Spleen (tissue), 11 donors: ENCODE data around the gene FRMPD2. TPM values are rescaled to one million over a fixed set of nuclear protein-coding genes. Genes with fewer than 3 reads are reported as not detected.
A peak's percentile ranks its signal among the peaks of the same experiment; 100 is the strongest.

Experiments used
- DNase-seq: peaks from one replicate; pipeline ENCODE4 v3.0.0-alpha.2; 2020
- H3K27ac ChIP-seq, 8 donors: fragments of 200-600 bp; sonication (generic) in 7 of 8; 1 replicate in 4 of 8; 2 replicates in 4 of 8; pipeline versions ENCODE4 v1.5.0 to v1.8.0; 2016 to 2021; ENCODE audit warnings: inconsistent platforms in 4 of 8, mild to moderate bottlenecking in 4 of 8, moderate library complexity in 1 of 8
- H3K27me3 ChIP-seq, 7 donors: fragments of 200-600 bp; sonication (generic) in 6 of 7; replicated peaks in 1 of 7; 1 replicate in 4 of 7; 2 replicates in 3 of 7; pipeline versions ENCODE4 v1.5.0 to v1.8.0; 2016 to 2021; ENCODE audit warnings: inconsistent platforms in 3 of 7, mild to moderate bottlenecking in 1 of 7
- H3K36me3 ChIP-seq, 6 donors: fragments of 200-600 bp; sonication (generic) in 5 of 6; 1 replicate in 4 of 6; 2 replicates in 2 of 6; pipeline versions ENCODE4 v1.5.0 to v1.8.0; 2016 to 2021; ENCODE audit warnings: inconsistent platforms in 2 of 6
- H3K4me1 ChIP-seq, 6 donors: fragments of 200-600 bp; sonication (generic) in 5 of 6; 1 replicate in 3 of 6; 2 replicates in 3 of 6; pipeline versions ENCODE4 v1.5.0 to v1.8.0; 2016 to 2021; ENCODE audit warnings: inconsistent platforms in 3 of 6
- H3K4me3 ChIP-seq, 8 donors: fragments of 200-600 bp; sonication (generic) in 7 of 8; 1 replicate in 4 of 8; 2 replicates in 4 of 8; pipeline versions ENCODE4 v1.5.0 to v1.8.0; 2016 to 2021; ENCODE audit warnings: inconsistent platforms in 4 of 8, mild to moderate bottlenecking in 4 of 8, moderate library complexity in 2 of 8
- H3K9me3 ChIP-seq, 8 donors: fragments of 200-600 bp; sonication (generic) in 7 of 8; 1 replicate in 4 of 8; 2 replicates in 4 of 8; pipeline versions ENCODE4 v1.5.0 to v1.8.0; 2016 to 2021; ENCODE audit warnings: inconsistent platforms in 4 of 8
- POLR2A ChIP-seq, 3 donors: fragments of 450-650 bp; IDR thresholded peaks; one replicate each; pipeline ENCODE4 v1.5.1; 2017; ENCODE audit warnings: antibody characterized with exemption in 3 of 3, mild to moderate bottlenecking in 1 of 3
- POLR2AphosphoS5 ChIP-seq, 3 donors: sonication (generic); formaldehyde crosslinking; IDR thresholded peaks; one replicate each; pipeline ENCODE4 v1.5.1; 2017; ENCODE audit warnings: antibody characterized with exemption in 3 of 3
- WGBS, 5 donors: extraction: QIAGEN DNeasy Blood & Tissue Kit in 3 of 5; methylation state at CpG; one replicate each; pipeline versions ENCODE4 v1.1.5 to v1.1.7; 2013 to 2018; 5-methylcytosine and 5-hydroxymethylcytosine counted together
- intact Hi-C: fragments of 100-400 bp; cut with DNase I; formaldehyde crosslinking; loops from one replicate; pipeline ENCODE4 v1.15.0; 2023; ENCODE audit warnings: low total_unique reads
- polyA plus RNA-seq, 3 donors: library from polyadenylated mRNA; stranded (reverse); fragments of 200-250 nt; gene quantifications; one replicate each; pipeline ENCODE4 v1.2.1, GENCODE V29; 2013
- total RNA-seq, 7 donors: library from RNA; depleted of rRNA in 3 of 7; stranded (reverse); fragments of >200 nt in 3 of 7; fragmentation: NEBNext Ultra II Directional in 4 of 7; extraction: Animal tissue kit (Norgen Biotek cat#: 25700) in 4 of 7; gene quantifications; one replicate each; pipeline versions ENCODE4 v1.1.0 to v1.2.1, GENCODE V29; 2016 to 2021
- TF ChIP-seq, protein P1 (sequence below), 11 experiments: fragments of 200-600 bp in 7 of 11; fragments of 450-650 bp in 4 of 11; sonication (generic) in 4 of 11; IDR thresholded peaks in 8 of 11; conservative IDR thresholded peaks in 3 of 11; 1 replicate in 7 of 11; 2 replicates in 4 of 11; pipeline versions ENCODE4 v1.4.0 to v1.8.0; 2016 to 2021; ENCODE audit warnings: antibody characterized with exemption in 11 of 11, inconsistent platforms in 4 of 11, mild to moderate bottlenecking in 1 of 11
- donor health status: healthy with polysubstance abuse.
- donor health status: DM: no; HTN: no; CAD: no; lungs with moderate emphysema.
- donor health status: DM: no; HTN: no; CAD: no.
- donor health status: Bipolar disorder and iron deficiency.
- donor health status: healthy.
- donor health status: DM: no; HTN: no; CAD: no.
- donor health status: DM: yes; HTN: yes; CAD: no.

The FRMPD2 gene
- total and polyA plus RNA-seq, 10 donors, result 0.33 TPM; not detected in 9

- TF ChIP-seq, protein P1, sequence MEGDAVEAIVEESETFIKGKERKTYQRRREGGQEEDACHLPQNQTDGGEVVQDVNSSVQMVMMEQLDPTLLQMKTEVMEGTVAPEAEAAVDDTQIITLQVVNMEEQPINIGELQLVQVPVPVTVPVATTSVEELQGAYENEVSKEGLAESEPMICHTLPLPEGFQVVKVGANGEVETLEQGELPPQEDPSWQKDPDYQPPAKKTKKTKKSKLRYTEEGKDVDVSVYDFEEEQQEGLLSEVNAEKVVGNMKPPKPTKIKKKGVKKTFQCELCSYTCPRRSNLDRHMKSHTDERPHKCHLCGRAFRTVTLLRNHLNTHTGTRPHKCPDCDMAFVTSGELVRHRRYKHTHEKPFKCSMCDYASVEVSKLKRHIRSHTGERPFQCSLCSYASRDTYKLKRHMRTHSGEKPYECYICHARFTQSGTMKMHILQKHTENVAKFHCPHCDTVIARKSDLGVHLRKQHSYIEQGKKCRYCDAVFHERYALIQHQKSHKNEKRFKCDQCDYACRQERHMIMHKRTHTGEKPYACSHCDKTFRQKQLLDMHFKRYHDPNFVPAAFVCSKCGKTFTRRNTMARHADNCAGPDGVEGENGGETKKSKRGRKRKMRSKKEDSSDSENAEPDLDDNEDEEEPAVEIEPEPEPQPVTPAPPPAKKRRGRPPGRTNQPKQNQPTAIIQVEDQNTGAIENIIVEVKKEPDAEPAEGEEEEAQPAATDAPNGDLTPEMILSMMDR (IDR thresholded peaks at IDR 0.05 in 8 of 11, conservative IDR thresholded peaks at IDR 0.05 in 3 of 11), result no peak
- no peak for TF ChIP-seq POLR2AphosphoS5 (IDR thresholded peaks at IDR 0.05)
- TF ChIP-seq POLR2A (IDR thresholded peaks at IDR 0.05), result no peak
- 85 to 100% (median 93%) methylated on average over 1 of the region's 1 CpG for WGBS, 5 donors
- Histone ChIP-seq H3K4me1 (no peaks in the 10 kb centered on the region), H3K36me3 (no peaks in the 10 kb centered on the region), H3K4me3 (no peak overlapping the region), H3K27ac (no peak overlapping the region), H3K9me3 (peaks cover 0 to 11% (median 0%) of the 10 kb centered on the region in 8 donors), H3K27me3 (no peaks in the 10 kb centered on the region)
- no peak for DNase-seq
- intact Hi-C loops, result no loop called here
Observed at GRCh38 chr10:48258105-48258504, 16.4 kb downstream of the FRMPD2 start.

- peaks cover 0 to 11% (median 0%) of the 10 kb centered on the region in 8 donors for H3K9me3 ChIP-seq
- no peak overlapping the region for H3K27ac ChIP-seq
- 81 to 89% (median 87%) methylated on average over 3 of the region's 3 CpGs for WGBS, 5 donors
- H3K4me1 ChIP-seq, result no peaks in the 10 kb centered on the region
- H3K4me3 ChIP-seq, result no peak overlapping the region
- intact Hi-C loops, result no loop called here
- no peak for DNase-seq
- TF ChIP-seq, protein P1 (IDR thresholded peaks at IDR 0.05 in 8 of 11, conservative IDR thresholded peaks at IDR 0.05 in 3 of 11), result no peak
- TF ChIP-seq POLR2A (IDR thresholded peaks at IDR 0.05), result no peak
- TF ChIP-seq POLR2AphosphoS5 (IDR thresholded peaks at IDR 0.05), result no peak
- no peaks in the 10 kb centered on the region for H3K36me3 ChIP-seq
- no peaks in the 10 kb centered on the region for H3K27me3 ChIP-seq
Observed at GRCh38 chr10:48257407-48257961, 17.0 kb downstream of the FRMPD2 start.

DNA sequence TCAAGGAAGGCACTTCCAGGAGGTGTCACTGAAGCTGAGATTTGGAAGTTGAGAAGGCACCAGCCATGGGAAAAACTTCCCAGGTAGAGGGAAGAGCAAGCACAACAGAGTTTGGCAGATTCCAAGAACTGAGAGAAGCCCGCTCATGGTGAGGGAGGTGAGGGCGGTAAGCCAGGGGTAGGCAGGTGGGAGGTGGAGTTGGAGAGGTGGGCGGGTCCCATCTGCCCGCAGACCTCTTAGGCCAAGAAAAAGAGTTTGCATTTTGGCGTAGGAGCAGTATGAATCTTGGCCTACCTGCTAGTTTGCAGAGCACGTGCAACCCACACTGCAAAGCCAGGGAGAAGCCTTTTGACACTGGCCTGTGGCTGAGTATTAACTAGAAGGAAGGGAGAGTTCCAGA lies 18.8 kb downstream of the FRMPD2 start:
- peaks cover 0 to 10% (median 0%) of the 10 kb centered on the region in 7 donors for H3K27me3 ChIP-seq
- 89 to 94% (median 91%) methylated on average over 6 of the region's 6 CpGs for WGBS, 5 donors
- no peak overlapping the region for H3K27ac ChIP-seq
- peaks cover 0 to 8% (median 0%) of the 10 kb centered on the region in 8 donors for H3K9me3 ChIP-seq
- TF ChIP-seq, protein P1 (IDR thresholded peaks at IDR 0.05 in 8 of 11, conservative IDR thresholded peaks at IDR 0.05 in 3 of 11), result no peak
- TF ChIP-seq POLR2A (IDR thresholded peaks at IDR 0.05) (no peak), POLR2AphosphoS5 (IDR thresholded peaks at IDR 0.05) (no peak)
- intact Hi-C loops, result no loop called here
- H3K4me3 ChIP-seq, result no peak overlapping the region
- no peaks in the 10 kb centered on the region for H3K36me3 ChIP-seq
- no peaks in the 10 kb centered on the region for H3K4me1 ChIP-seq
- peak; percentile 13 for DNase-seq

DNA sequence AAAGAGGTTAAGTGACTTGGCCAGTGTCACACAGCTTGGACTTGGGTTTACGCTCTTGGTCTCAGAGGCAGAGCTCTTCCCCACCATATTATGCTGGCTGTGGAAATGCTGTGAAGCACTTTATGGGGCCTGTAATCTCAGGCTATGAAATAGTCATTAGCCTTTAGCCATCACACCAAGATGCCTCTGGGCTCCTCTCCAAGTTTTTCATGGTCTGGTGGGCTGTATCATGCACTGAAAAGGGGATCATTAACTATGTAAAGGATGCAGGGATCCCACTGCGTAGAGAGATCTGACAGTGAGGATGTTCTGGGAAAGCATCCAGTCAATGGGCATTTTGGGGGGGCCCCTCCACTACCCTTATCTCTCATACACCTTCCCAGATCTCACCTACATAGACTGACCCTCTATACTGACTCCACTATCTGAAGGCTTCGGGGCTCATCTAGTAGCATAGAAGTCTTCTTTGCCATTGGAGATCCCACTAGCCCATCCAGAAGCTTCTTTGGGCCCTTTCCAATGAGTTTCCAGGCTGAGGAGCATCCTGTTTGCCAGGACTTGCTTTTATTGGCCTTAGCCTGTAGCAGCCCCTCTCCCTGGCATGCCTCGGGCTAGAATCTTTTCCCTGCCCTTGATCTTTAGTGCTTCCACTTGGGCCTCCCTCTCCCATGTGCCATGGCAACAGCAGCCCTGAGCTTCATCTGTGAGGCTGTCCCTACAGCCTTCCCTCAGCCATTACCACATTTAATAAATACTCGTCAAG lies 19.6 kb downstream of the FRMPD2 start:
- no peak overlapping the region for H3K4me3 ChIP-seq
- TF ChIP-seq POLR2AphosphoS5 (IDR thresholded peaks at IDR 0.05) (no peak), POLR2A (IDR thresholded peaks at IDR 0.05) (no peak)
- TF ChIP-seq, protein P1 (IDR thresholded peaks at IDR 0.05 in 8 of 11, conservative IDR thresholded peaks at IDR 0.05 in 3 of 11), result no peak
- H3K9me3 ChIP-seq, result no peaks in the 10 kb centered on the region
- no peaks in the 10 kb centered on the region for H3K36me3 ChIP-seq
- intact Hi-C loops, result no loop called here
- H3K27ac ChIP-seq, result no peak overlapping the region
- H3K27me3 ChIP-seq, result peaks cover 0 to 10% (median 0%) of the 10 kb centered on the region in 7 donors
- no peak for DNase-seq
- 90 to 94% (median 92%) methylated on average over 5 of the region's 5 CpGs for WGBS, 5 donors
- no peaks in the 10 kb centered on the region for H3K4me1 ChIP-seq
